Tibial artery (tissue), 4 donors: ENCODE data around the gene CFL2.

Experiments used
- DNase-seq, 2 donors: peaks; one replicate each; pipeline ENCODE4 v3.0.0-alpha.2; 2019
- H3K27ac ChIP-seq, 2 donors: fragments of 200-600 bp; sonication (generic) in 1 of 2; 1 replicate in 1 of 2; 2 replicates in 1 of 2; pipeline ENCODE4 v1.5.1; 2018 to 2019; ENCODE audit warnings: mild to moderate bottlenecking in 1 of 2
- H3K27me3 ChIP-seq, 2 donors: fragments of 200-600 bp; sonication (generic) in 1 of 2; one replicate each; pipeline versions ENCODE4 v1.5.1 to v1.6.0; 2016 to 2019
- H3K36me3 ChIP-seq, 3 donors: fragments of 200-600 bp; sonication (generic) in 2 of 3; one replicate each; pipeline ENCODE4 v1.5.1; 2016 to 2019; ENCODE audit warnings: mild to moderate bottlenecking in 2 of 3
- H3K4me1 ChIP-seq, 4 donors: fragments of 200-600 bp; sonication (generic) in 2 of 4; 1 replicate in 3 of 4; 2 replicates in 1 of 4; pipeline ENCODE4 v1.5.1; 2016 to 2019
- H3K4me3 ChIP-seq, 2 donors: fragments of 200-600 bp; sonication (generic) in 1 of 2; 1 replicate in 1 of 2; 2 replicates in 1 of 2; pipeline ENCODE4 v1.5.1; 2018 to 2019; ENCODE audit warnings: mild to moderate bottlenecking in 2 of 2
- H3K9me3 ChIP-seq, 3 donors: fragments of 200-600 bp; sonication (generic) in 1 of 3; one replicate each; pipeline ENCODE4 v1.5.1; 2016 to 2019
- CTCF ChIP-seq, 2 experiments: fragments of 200-600 bp in 1 of 2; fragments of 450-650 bp in 1 of 2; IDR thresholded peaks; one replicate each; pipeline ENCODE4 v1.5.1; 2017 to 2019; ENCODE audit warnings: antibody characterized with exemption in 2 of 2, mild to moderate bottlenecking in 1 of 2, moderate library complexity in 1 of 2
- intact Hi-C: fragments of 100-400 bp; cut with DNase I; formaldehyde crosslinking; loops from one replicate; pipeline ENCODE4 v1.15.0; 2023; ENCODE audit warnings: low total_unique reads

Gene CFL2

GRCh38 chr14:34685819-34686428 lies 28.5 kb downstream of the CFL2 start:
- TF ChIP-seq CTCF (IDR thresholded peaks at IDR 0.05), result no peak
- no peak overlapping the region for H3K27ac ChIP-seq

GRCh38 chr14:34684578-34684977 lies 29.8 kb downstream of the CFL2 start:
- no peak overlapping the region for H3K27ac ChIP-seq
- H3K4me1 ChIP-seq, result no peaks in the 10 kb centered on the region
- H3K27me3 ChIP-seq, result no peaks in the 10 kb centered on the region
- no peaks in the 10 kb centered on the region for H3K9me3 ChIP-seq
- no peaks in the 10 kb centered on the region for H3K36me3 ChIP-seq
- TF ChIP-seq CTCF (IDR thresholded peaks at IDR 0.05), result no peak
- DNase-seq, result no peak
- no peak overlapping the region for H3K4me3 ChIP-seq
- intact Hi-C loops, result no loop called here

More at GRCh38 chr14:34685819-34686428, 28.5 kb downstream of the CFL2 start:
- H3K9me3 ChIP-seq, result no peaks in the 10 kb centered on the region
- no peaks in the 10 kb centered on the region for H3K4me1 ChIP-seq
- no peak for DNase-seq
- intact Hi-C loops, result no loop called here
- H3K27me3 ChIP-seq, result no peaks in the 10 kb centered on the region
- no peak overlapping the region for H3K4me3 ChIP-seq
- H3K36me3 ChIP-seq, result no peaks in the 10 kb centered on the region

- TF ChIP-seq CTCF (IDR thresholded peaks at IDR 0.05), result no peak
- Histone ChIP-seq H3K36me3 (no peaks in the 10 kb centered on the region), H3K4me3 (no peak overlapping the region), H3K9me3 (no peaks in the 10 kb centered on the region), H3K27me3 (no peaks in the 10 kb centered on the region), H3K4me1 (no peaks in the 10 kb centered on the region), H3K27ac (no peak overlapping the region)
- no peak for DNase-seq
- intact Hi-C loops, result no loop called here
Measured at GRCh38 chr14:34682787-34683321, 31.5 kb downstream of the CFL2 start.

- DNase-seq, result no peak
- H3K27me3 ChIP-seq, result no peaks in the 10 kb centered on the region
- H3K9me3 ChIP-seq, result no peaks in the 10 kb centered on the region
- H3K4me3 ChIP-seq, result no peak overlapping the region
- H3K4me1 ChIP-seq, result no peaks in the 10 kb centered on the region
- intact Hi-C loops, result no loop called here
- H3K27ac ChIP-seq, result no peak overlapping the region
- H3K36me3 ChIP-seq, result no peaks in the 10 kb centered on the region
- TF ChIP-seq CTCF (IDR thresholded peaks at IDR 0.05), result no peak
Measured at GRCh38 chr14:34680806-34681479, 33.5 kb downstream of the CFL2 start.

- Histone ChIP-seq H3K36me3 (no peaks in the 10 kb centered on the region), H3K27ac (no peak overlapping the region), H3K9me3 (no peaks in the 10 kb centered on the region), H3K4me3 (no peak overlapping the region), H3K27me3 (no peaks in the 10 kb centered on the region), H3K4me1 (no peaks in the 10 kb centered on the region)
- no peak for DNase-seq
- TF ChIP-seq CTCF (IDR thresholded peaks at IDR 0.05), result no peak
- intact Hi-C loops, result no loop called here
Measured at GRCh38 chr14:34678735-34679134, 35.7 kb downstream of the CFL2 start.
